ENCODE data around the gene MSI2. TPM values are rescaled to one million over a fixed set of nuclear protein-coding genes. Genes with fewer than 3 reads are reported as not detected.

The MSI2 gene
- total and polyA plus RNA-seq, 9 of the 15 experiments (the other 6 are each of a cell fraction or from before 2014, with no cell fraction given): 4.6 to 61.8 (median 42.4) TPM

GRCh38 chr17:57284984-57285646 is 28.8 kb downstream of the MSI2 start (continued):
- no peak for TF ChIP-seq MGA (IDR thresholded peaks at IDR 0.05)
- no peak for TF ChIP-seq NR2C2 (CRISPR knock-in tag; IDR thresholded peaks at IDR 0.05)
- 0 out of 2 replicates have a peak, but pooled peaks have one; percentile 18 for TF ChIP-seq NR2C2 (tag; IDR thresholded peaks at IDR 0.05)
- no peak for TF ChIP-seq ZNF277 (CRISPR knock-in tag; IDR thresholded peaks at IDR 0.05; ENCODE audit: borderline replicate concordance)
- no peak for TF ChIP-seq ZNF318 (IDR thresholded peaks at IDR 0.05; ENCODE audit: borderline replicate concordance in 1 of 2, low read depth in 1 of 2)

All from K562 (cell line).